GM12878 (cell line): ENCODE measurements around the gene DSTYK. TPM values are rescaled to one million over a fixed set of nuclear protein-coding genes. Genes with fewer than 3 reads are reported as not detected.

Experiments
- EZH2 ChIP-seq: IDR thresholded peaks from 2 replicates; pipeline ENCODE4 v1.6.1; 2012; ENCODE audit warnings: low read depth, mild to moderate bottlenecking, control low read depth, inconsistent platforms, low read length, borderline replicate concordance; ENCODE audit not compliant: control insufficient read depth
- GABPA ChIP-seq: IDR thresholded peaks from 2 replicates; pipeline ENCODE4 v1.6.1; 2014; ENCODE audit warnings: antibody characterized with exemption, low read depth, mild to moderate bottlenecking, inconsistent platforms
- JUND ChIP-seq: IDR thresholded peaks from 2 replicates; pipeline ENCODE4 v1.6.1; 2012; ENCODE audit warnings: low read depth, mild to moderate bottlenecking, low read length, improper control_type of control experiment, moderate library complexity
- MEF2B ChIP-seq: fragments of 450-650 bp; IDR thresholded peaks from 2 replicates; pipeline ENCODE4 v1.6.1; 2018; ENCODE audit warnings: mild to moderate bottlenecking, moderate library complexity; ENCODE audit not compliant: partially characterized antibody, poor library complexity, severe bottlenecking
- MTA2 ChIP-seq: fragments of 450-650 bp; IDR thresholded peaks from 2 replicates; pipeline ENCODE4 v1.6.1; 2016; ENCODE audit warnings: low read depth, mild to moderate bottlenecking, moderate library complexity
- MXI1 ChIP-seq: fragments of 150-350 bp; IDR thresholded peaks from 2 replicates; pipeline ENCODE4 v1.6.1; 2011; ENCODE audit warnings: low read depth, mild to moderate bottlenecking, inconsistent platforms, low read length, improper control_type of control experiment
- MYC ChIP-seq: IDR thresholded peaks from 2 replicates; pipeline ENCODE4 v1.6.1; 2011; ENCODE audit warnings: mild to moderate bottlenecking, low read length, moderate library complexity, inconsistent platforms; ENCODE audit not compliant: insufficient read depth, insufficient replicate concordance, insufficient read length, severe bottlenecking
- PAX8 ChIP-seq: fragments of 450-650 bp; IDR thresholded peaks from 2 replicates; pipeline ENCODE4 v1.6.1; 2017; ENCODE audit warnings: mild to moderate bottlenecking, moderate library complexity
- RELB ChIP-seq: fragments of 450-650 bp; IDR thresholded peaks from 2 replicates; pipeline ENCODE4 v1.6.1; 2017; ENCODE audit warnings: low read depth, mild to moderate bottlenecking, moderate library complexity
- RFX5 ChIP-seq: IDR thresholded peaks from 2 replicates; pipeline ENCODE4 v1.6.1; 2011; ENCODE audit warnings: low read depth, low read length, improper control_type of control experiment
- SKIL ChIP-seq: fragments of 450-650 bp; IDR thresholded peaks from 2 replicates; pipeline ENCODE4 v1.6.1; 2017; ENCODE audit warnings: mild to moderate bottlenecking, low read depth, inconsistent platforms; ENCODE audit not compliant: poor library complexity, severe bottlenecking
- STAT1 ChIP-seq: fragments of 450-650 bp; conservative IDR thresholded peaks from 2 replicates; pipeline ENCODE4 v1.6.1; 2014; ENCODE audit warnings: antibody characterized with exemption, mild to moderate bottlenecking
- ZBTB33 ChIP-seq: fragments of 450-650 bp; IDR thresholded peaks from 2 replicates; pipeline ENCODE4 v1.6.1; 2017; ENCODE audit warnings: mild to moderate bottlenecking
- ZNF384 ChIP-seq: IDR thresholded peaks from 2 replicates; pipeline ENCODE4 v1.6.1; 2012; ENCODE audit warnings: low read depth, mild to moderate bottlenecking, low read length, improper control_type of control experiment, borderline replicate concordance
- polyA plus RNA-seq, 11 experiments: library from polyadenylated mRNA; depleted of rRNA in 4 of 11; unstranded in 6 of 11; stranded (reverse) in 5 of 11; fragments of >200 nt; fragmentation: Nextera tagmentation in 4 of 11; fragmentation: Illumina TruSeq in 1 of 11; extraction: Ambion mirVana in 4 of 11; extraction: Trizol in 1 of 11; gene quantifications; 1 replicate in 1 of 11; 2 replicates in 10 of 11; pipeline versions ENCODE4 v1.2.1 to v1.2.3, GENCODE V29; 2011 to 2016; ENCODE audit warnings: inconsistent platforms in 2 of 11, missing spikeins in 2 of 11, low read depth in 1 of 11
- total RNA-seq, 4 experiments: library from RNA; depleted of rRNA in 3 of 4; stranded (reverse); fragments of >200 nt in 3 of 4; fragmentation: Illumina TruSeq in 1 of 4; extraction: Trizol in 1 of 4; gene quantifications; 2 replicates each; pipeline versions ENCODE4 v1.2.1 to v1.2.3, GENCODE V29; 2013 to 2021
- TF ChIP-seq, protein P1 (sequence below): IDR thresholded peaks from 2 replicates; pipeline ENCODE4 v1.6.1; 2012; ENCODE audit warnings: low read depth, low read length, improper control_type of control experiment
- TF ChIP-seq, protein P2 (sequence below): IDR thresholded peaks from 2 replicates; pipeline ENCODE4 v1.6.1; 2011; ENCODE audit warnings: mild to moderate bottlenecking, low read depth, low read length, moderate library complexity; ENCODE audit not compliant: insufficient replicate concordance
- TF ChIP-seq, protein P3 (sequence below): fragments of 450-650 bp; conservative IDR thresholded peaks from 2 replicates; pipeline ENCODE4 v1.6.1; 2017; ENCODE audit warnings: mild to moderate bottlenecking, moderate library complexity

DSTYK gene
- total and polyA plus RNA-seq, 10 of the 15 experiments (the other 5 are each of a cell fraction or from before 2014, with no cell fraction given) = 2.7 to 5.5 (median 3.6) TPM

GRCh38 chr1:205121660-205122488 is 89.6 kb downstream of the DSTYK start, which contains the start of gene RBBP5 (continued):
- TF ChIP-seq, protein P1, sequence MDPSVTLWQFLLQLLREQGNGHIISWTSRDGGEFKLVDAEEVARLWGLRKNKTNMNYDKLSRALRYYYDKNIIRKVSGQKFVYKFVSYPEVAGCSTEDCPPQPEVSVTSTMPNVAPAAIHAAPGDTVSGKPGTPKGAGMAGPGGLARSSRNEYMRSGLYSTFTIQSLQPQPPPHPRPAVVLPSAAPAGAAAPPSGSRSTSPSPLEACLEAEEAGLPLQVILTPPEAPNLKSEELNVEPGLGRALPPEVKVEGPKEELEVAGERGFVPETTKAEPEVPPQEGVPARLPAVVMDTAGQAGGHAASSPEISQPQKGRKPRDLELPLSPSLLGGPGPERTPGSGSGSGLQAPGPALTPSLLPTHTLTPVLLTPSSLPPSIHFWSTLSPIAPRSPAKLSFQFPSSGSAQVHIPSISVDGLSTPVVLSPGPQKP = peak; percentile 48; the same call in 1 of the 2 replicates
- TF ChIP-seq GABPA = peak; percentile 95
- TF ChIP-seq MYC = peak; percentile 87
- TF ChIP-seq MTA2 = peak; percentile 69
- TF ChIP-seq PAX8 = no peak
- TF ChIP-seq, protein P2, sequence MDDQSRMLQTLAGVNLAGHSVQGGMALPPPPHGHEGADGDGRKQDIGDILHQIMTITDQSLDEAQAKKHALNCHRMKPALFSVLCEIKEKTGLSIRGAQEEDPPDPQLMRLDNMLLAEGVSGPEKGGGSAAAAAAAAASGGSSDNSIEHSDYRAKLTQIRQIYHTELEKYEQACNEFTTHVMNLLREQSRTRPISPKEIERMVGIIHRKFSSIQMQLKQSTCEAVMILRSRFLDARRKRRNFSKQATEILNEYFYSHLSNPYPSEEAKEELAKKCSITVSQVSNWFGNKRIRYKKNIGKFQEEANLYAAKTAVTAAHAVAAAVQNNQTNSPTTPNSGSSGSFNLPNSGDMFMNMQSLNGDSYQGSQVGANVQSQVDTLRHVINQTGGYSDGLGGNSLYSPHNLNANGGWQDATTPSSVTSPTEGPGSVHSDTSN = peak; percentile 51
- no peak for TF ChIP-seq EZH2
- TF ChIP-seq ZBTB33 = peak; percentile 81
- peak; percentile 100 for TF ChIP-seq RELB
- TF ChIP-seq JUND = no peak
- 0 out of 2 replicates have a peak, but pooled peaks have one; percentile 8 for TF ChIP-seq RFX5
- TF ChIP-seq, protein P3, sequence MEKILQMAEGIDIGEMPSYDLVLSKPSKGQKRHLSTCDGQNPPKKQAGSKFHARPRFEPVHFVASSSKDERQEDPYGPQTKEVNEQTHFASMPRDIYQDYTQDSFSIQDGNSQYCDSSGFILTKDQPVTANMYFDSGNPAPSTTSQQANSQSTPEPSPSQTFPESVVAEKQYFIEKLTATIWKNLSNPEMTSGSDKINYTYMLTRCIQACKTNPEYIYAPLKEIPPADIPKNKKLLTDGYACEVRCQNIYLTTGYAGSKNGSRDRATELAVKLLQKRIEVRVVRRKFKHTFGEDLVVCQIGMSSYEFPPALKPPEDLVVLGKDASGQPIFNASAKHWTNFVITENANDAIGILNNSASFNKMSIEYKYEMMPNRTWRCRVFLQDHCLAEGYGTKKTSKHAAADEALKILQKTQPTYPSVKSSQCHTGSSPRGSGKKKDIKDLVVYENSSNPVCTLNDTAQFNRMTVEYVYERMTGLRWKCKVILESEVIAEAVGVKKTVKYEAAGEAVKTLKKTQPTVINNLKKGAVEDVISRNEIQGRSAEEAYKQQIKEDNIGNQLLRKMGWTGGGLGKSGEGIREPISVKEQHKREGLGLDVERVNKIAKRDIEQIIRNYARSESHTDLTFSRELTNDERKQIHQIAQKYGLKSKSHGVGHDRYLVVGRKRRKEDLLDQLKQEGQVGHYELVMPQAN = peak; percentile 85
- TF ChIP-seq ZNF384 = no peak
- peak; percentile 93 for TF ChIP-seq SKIL
- TF ChIP-seq MEF2B = peak; percentile 69
- TF ChIP-seq MXI1 = peak; percentile 74
- TF ChIP-seq STAT1 = peak; percentile 99
